Heart left ventricle (tissue), 16 donors: ENCODE measurements around the gene PLP2. TPM values are rescaled to one million over a fixed set of nuclear protein-coding genes. Genes with fewer than 3 reads are reported as not detected.
A peak's percentile ranks its signal among the peaks of the same experiment; 100 is the strongest.

Experiments used
- ATAC-seq, 4 donors: fragments of 200-7000 bp; cut with Tn5 transposase; one replicate each; pipeline ENCODE4 v1.9.1; 2020 to 2022; ENCODE audit warnings: moderate library complexity in 4 of 4, mild to moderate bottlenecking in 3 of 4, moderate number of reproducible peaks in 1 of 4
- DNase-seq, 5 donors: peaks; one replicate each; pipeline ENCODE4 v3.0.0-alpha.2; 2020
- H3K27ac ChIP-seq, 12 donors: fragments of 200-600 bp; sonication (generic) in 4 of 12; one replicate each; pipeline versions ENCODE4 v1.5.0 to v1.8.0; 2016 to 2022; ENCODE audit warnings: mild to moderate bottlenecking in 2 of 12
- H3K27me3 ChIP-seq, 9 donors: fragments of 200-600 bp; sonication (generic) in 2 of 9; one replicate each; pipeline versions ENCODE4 v1.5.1 to v1.8.0; 2016 to 2022; ENCODE audit warnings: mild to moderate bottlenecking in 3 of 9
- H3K36me3 ChIP-seq, 9 donors: fragments of 200-600 bp; sonication (generic) in 2 of 9; one replicate each; pipeline versions ENCODE4 v1.5.0 to v1.8.0; 2018 to 2022; ENCODE audit warnings: mild to moderate bottlenecking in 2 of 9
- H3K4me1 ChIP-seq, 12 donors: fragments of 200-600 bp; sonication (generic) in 4 of 12; one replicate each; pipeline versions ENCODE4 v1.5.0 to v1.8.0; 2016 to 2022; ENCODE audit warnings: mild to moderate bottlenecking in 3 of 12
- H3K4me3 ChIP-seq, 12 donors: fragments of 200-600 bp; sonication (generic) in 4 of 12; one replicate each; pipeline versions ENCODE4 v1.5.0 to v1.8.0; 2017 to 2022; ENCODE audit warnings: mild to moderate bottlenecking in 9 of 12, moderate library complexity in 4 of 12
- H3K9me3 ChIP-seq, 12 donors: fragments of 200-600 bp; sonication (generic) in 4 of 12; one replicate each; pipeline versions ENCODE4 v1.5.0 to v1.8.0; 2016 to 2022; ENCODE audit warnings: mild to moderate bottlenecking in 1 of 12
- CTCF ChIP-seq, 12 donors: fragments of 200-600 bp; sonication (generic) in 4 of 12; IDR thresholded peaks; one replicate each; pipeline versions ENCODE4 v1.5.0 to v1.8.0; 2018 to 2022; ENCODE audit warnings: antibody characterized with exemption in 12 of 12, mild to moderate bottlenecking in 5 of 12
- POLR2A ChIP-seq, 2 donors: fragments of 450-650 bp; IDR thresholded peaks; one replicate each; pipeline ENCODE4 v1.6.1; 2017; ENCODE audit warnings: antibody characterized with exemption in 2 of 2, mild to moderate bottlenecking in 2 of 2, moderate library complexity in 2 of 2
- WGBS, 4 donors: extraction: QIAGEN DNeasy Blood & Tissue Kit in 2 of 4; methylation state at CpG; one replicate each; pipeline versions ENCODE4 v1.1.5 to v1.1.7; 2013 to 2018; 5-methylcytosine and 5-hydroxymethylcytosine counted together
- intact Hi-C, 10 donors: fragments of 100-400 bp; cut with DNase I; formaldehyde crosslinking; loops; one replicate each; pipeline versions ENCODE4 v1.11.1 to v1.14.2; 2022
- polyA plus RNA-seq, 2 donors: library from polyadenylated mRNA; stranded (reverse); fragments of 200-250 nt; gene quantifications; one replicate each; pipeline ENCODE4 v1.2.3, GENCODE V29; 2013
- total RNA-seq, 9 donors: library from RNA; depleted of rRNA in 2 of 9; stranded (reverse); fragments of >200 nt in 2 of 9; fragmentation: NEBNext Ultra II Directional in 3 of 9; extraction: Animal tissue kit (Norgen Biotek cat#: 25700) in 3 of 9; gene quantifications; one replicate each; pipeline versions ENCODE4 v1.1.0 to v1.2.4, GENCODE V29; 2016 to 2023
- donor health status: ischemic (EF 13 %, LVEDD 7.1; RV severe dilation, severe dysfunction).
- donor health status: healthy with polysubstance abuse.
- donor health status: DM: no; HTN: yes; CAD: no.
- donor health status: DM: no; HTN: no; CAD: no.
- donor health status: ischemic (EF 25% LVEDD 6.9; RV normal size, moderate dysfunction).
- donor health status: ischemic (EF 25% LVEDD 5.7; RV mildly dilated, moderate dysfunction).
- donor health status: healthy.
- donor health status: DM: yes; HTN: yes; CAD: no.
- donor health status: ischemic (EF 35%, LVEDD 5.7; RV mildly dilated, moderate dysfunction).
- donor health status: nonischemic (EF 11% LVEDD 7.7; RV severe dilation, severe dysfunction).
- donor health status: DM: yes; HTN: yes; CAD: no.
- donor health status: PGD.
- donor health status: ischemic (EF 29% LVEDD 5.4; RV normal size, mild dysfunction).
- donor health status: nonischemic (EF 23%, LVEDD 6.1; RV moderate dilation, normal function).

PLP2 gene
- total and polyA plus RNA-seq, 11 donors: 22.4 to 373 (median 63.0) TPM

GRCh38 chrX:49187526-49187925, 15.8 kb downstream of the PLP2 start:
- DNase-seq: no peak
- Histone ChIP-seq H3K4me1 (peaks cover 0 to 27% (median 7%) of the 10 kb centered on the region in 12 donors), H3K27me3 (no peaks in the 10 kb centered on the region), H3K27ac (peak overlapping the region in 1 of 12 donors; percentile 84), H3K36me3 (peaks cover 0 to 10% (median 7%) of the 10 kb centered on the region in 9 donors), H3K4me3 (no peak overlapping the region), H3K9me3 (no peaks in the 10 kb centered on the region)
- no peak for ATAC-seq
- intact Hi-C loops: loop anchor here in 1 of 10 donors (2.0 kb wide), 1 partner anchor 21 kb away; no protein-coding TSS in a partner anchor
- TF ChIP-seq CTCF (IDR thresholded peaks at IDR 0.05) (no peak), POLR2A (IDR thresholded peaks at IDR 0.05) (no peak)
- 72 to 81% (median 74%) methylated on average over 10 of the region's 10 CpGs for WGBS, 4 donors

- H3K9me3 ChIP-seq: no peaks in the 10 kb centered on the region
- peaks cover 0 to under 1% (median 0%) of the 10 kb centered on the region in 9 donors for H3K36me3 ChIP-seq
- H3K27me3 ChIP-seq: no peaks in the 10 kb centered on the region
- peaks cover 0 to 27% (median 7%) of the 10 kb centered on the region in 12 donors for H3K4me1 ChIP-seq
- intact Hi-C loops: no loop called here
- H3K4me3 ChIP-seq: no peak overlapping the region
- DNase-seq: no peak
- no peak for TF ChIP-seq POLR2A (IDR thresholded peaks at IDR 0.05)
- TF ChIP-seq CTCF (IDR thresholded peaks at IDR 0.05): no peak
- ATAC-seq: no peak
- H3K27ac ChIP-seq: no peak overlapping the region
- WGBS, 4 donors: 66 to 71% (median 69%) methylated on average over 8 of the region's 8 CpGs
Measured at GRCh38 chrX:49188468-49189076, 16.9 kb downstream of the PLP2 start.

DNA sequence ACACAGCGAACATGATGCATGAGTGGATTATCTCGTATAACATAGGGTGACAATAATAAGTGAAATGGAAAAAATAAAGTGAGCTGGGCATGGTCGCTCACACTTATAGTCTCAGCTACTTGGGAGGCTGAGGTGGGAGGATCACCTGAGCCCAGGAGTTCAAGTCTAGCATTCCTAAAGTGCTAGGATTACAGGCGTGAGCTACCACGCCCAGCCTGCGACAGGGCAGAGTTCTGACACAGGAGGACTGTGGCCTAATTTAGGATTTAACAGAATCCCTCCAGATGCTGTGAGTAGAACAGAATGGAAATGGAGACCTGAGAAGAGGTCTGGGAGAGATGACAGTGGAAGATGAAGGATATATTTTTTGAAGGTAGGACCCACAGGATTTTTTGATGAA, 17.9 kb downstream of the PLP2 start:
- ATAC-seq (no peak), DNase-seq (no peak)
- H3K9me3 ChIP-seq: no peaks in the 10 kb centered on the region
- WGBS, 4 donors: 78 to 87% (median 80%) methylated on average over 6 of the region's 6 CpGs
- H3K27ac ChIP-seq: peak overlapping the region in 11 of 12 donors; percentile 78 to 92 (median 86)
- H3K4me1 ChIP-seq: peaks cover 0 to 23% (median 6%) of the 10 kb centered on the region in 12 donors
- TF ChIP-seq POLR2A (IDR thresholded peaks at IDR 0.05): no peak
- no peak for TF ChIP-seq CTCF (IDR thresholded peaks at IDR 0.05)
- intact Hi-C loops: loop anchor here in 4 of 10 donors (5.0 to 10.0 kb wide), 4 partner anchors 75 to 735 kb away; partner anchors contain the start of genes PPP1R3F (in 2 of the 4), CLCN5 (in 1 of the 4) and FOXP3 (in 1 of the 4)
- H3K27me3 ChIP-seq: no peaks in the 10 kb centered on the region
- H3K36me3 ChIP-seq: no peaks in the 10 kb centered on the region
- H3K4me3 ChIP-seq: peak overlapping the region in 4 of 12 donors; percentile 48 to 70 (median 57)

DNA sequence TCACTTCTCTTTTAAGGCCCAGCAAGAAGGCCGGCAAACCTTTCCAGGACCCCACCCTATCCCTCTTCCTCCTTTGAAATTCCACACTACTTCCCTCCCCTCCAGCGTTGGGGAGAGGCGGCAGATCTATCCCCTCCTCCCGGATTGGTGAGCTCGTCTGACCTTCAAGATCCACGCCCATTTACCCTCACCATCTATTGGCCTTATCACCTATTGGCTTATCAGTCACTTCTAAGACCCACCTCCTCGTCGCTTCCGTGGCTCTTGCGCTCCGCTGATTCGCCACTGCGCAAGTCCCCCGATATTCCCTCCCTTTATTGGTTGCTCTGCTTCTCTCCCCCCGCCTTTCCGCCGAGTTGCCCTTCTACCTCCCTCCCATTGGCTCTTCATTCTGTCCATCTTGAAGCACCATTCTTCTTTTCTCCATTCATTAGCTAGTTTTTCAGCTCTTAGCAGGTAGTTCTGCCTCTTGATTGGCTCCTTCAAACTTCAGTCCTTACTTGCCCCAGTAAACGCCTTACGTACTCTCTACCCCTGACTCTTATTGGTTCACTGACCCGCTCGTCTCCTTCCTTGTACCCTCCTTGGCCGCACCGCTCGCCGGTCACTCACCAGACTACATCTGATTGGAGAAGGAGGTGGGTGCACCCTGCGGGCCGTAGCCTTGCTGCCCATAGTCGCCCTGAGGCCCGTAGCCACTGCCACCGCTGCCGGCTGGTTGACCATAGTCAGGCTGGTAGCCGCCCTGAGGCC, 19.3 kb downstream of the PLP2 start:
- Histone ChIP-seq H3K4me3 (peak overlapping the region; percentile 57 to 96 (median 72)), H3K36me3 (no peaks in the 10 kb centered on the region), H3K27me3 (no peaks in the 10 kb centered on the region), H3K4me1 (peaks cover 0 to 14% (median 2%) of the 10 kb centered on the region in 12 donors), H3K27ac (peak overlapping the region; percentile 78 to 92 (median 88)), H3K9me3 (no peaks in the 10 kb centered on the region)
- TF ChIP-seq POLR2A (IDR thresholded peaks at IDR 0.05) (peak in 1 of 2 donors; percentile 89), CTCF (IDR thresholded peaks at IDR 0.05) (no peak)
- intact Hi-C loops: loop anchor here in 4 of 10 donors (5.0 to 10.0 kb wide), 4 partner anchors 74 to 734 kb away; partner anchors contain the start of genes PPP1R3F (in 2 of the 4), CLCN5 (in 1 of the 4) and FOXP3 (in 1 of the 4)
- ATAC-seq: peak; percentile 90 to 93 (median 92)
- 0 to 45% (median 20%) methylated on average over 32 of the region's 32 CpGs for WGBS, 4 donors
- DNase-seq: peak; percentile 91 to 94 (median 94)
